GM12878 (cell line): ENCODE data around the gene NUB1. TPM values are rescaled to one million over a fixed set of nuclear protein-coding genes. Genes with fewer than 3 reads are reported as not detected.

Experiments
- CBFB ChIP-seq: IDR thresholded peaks from 2 replicates; pipeline ENCODE4 v1.6.1; 2016; ENCODE audit warnings: antibody characterized with exemption, low read depth
- CBX5 ChIP-seq: sonication (generic); IDR thresholded peaks from 2 replicates; pipeline ENCODE4 v1.6.1; 2016; ENCODE audit warnings: low read depth, moderate library complexity, mild to moderate bottlenecking, inconsistent platforms
- CHD1 ChIP-seq: IDR thresholded peaks from 2 replicates; pipeline ENCODE4 v1.6.1; 2012; ENCODE audit warnings: low read depth, low read length, improper control_type of control experiment
- CREM ChIP-seq: IDR thresholded peaks from 2 replicates; pipeline ENCODE4 v1.6.1; 2014; ENCODE audit warnings: antibody characterized with exemption, low read depth
- IKZF1 ChIP-seq: fragments of 450-650 bp; conservative IDR thresholded peaks from 2 replicates; pipeline ENCODE4 v1.6.1; 2017; ENCODE audit warnings: antibody characterized with exemption, mild to moderate bottlenecking
- IKZF2 ChIP-seq, 2 experiments: fragments of 450-650 bp; IDR thresholded peaks; 2 replicates each; pipeline ENCODE4 v1.6.1; 2017; ENCODE audit warnings: mild to moderate bottlenecking in 2 of 2, moderate library complexity in 2 of 2
- KDM1A ChIP-seq: fragments of 200-600 bp; sonication (generic); IDR thresholded peaks from 2 replicates; pipeline ENCODE4 v1.6.1; 2016; ENCODE audit warnings: borderline replicate concordance
- KLF5 ChIP-seq: fragments of 450-650 bp; IDR thresholded peaks from 2 replicates; pipeline ENCODE4 v1.6.1; 2014; ENCODE audit warnings: mild to moderate bottlenecking; ENCODE audit not compliant: partially characterized antibody
- MEF2B ChIP-seq: fragments of 450-650 bp; IDR thresholded peaks from 2 replicates; pipeline ENCODE4 v1.6.1; 2018; ENCODE audit warnings: mild to moderate bottlenecking, moderate library complexity; ENCODE audit not compliant: partially characterized antibody, poor library complexity, severe bottlenecking
- MYB ChIP-seq: fragments of 150-350 bp; IDR thresholded peaks from 2 replicates; pipeline ENCODE4 v1.6.1; 2014; ENCODE audit warnings: mild to moderate bottlenecking, low read depth, low read length, borderline replicate concordance
- NFXL1 ChIP-seq: fragments of 450-650 bp; IDR thresholded peaks from 2 replicates; pipeline ENCODE4 v1.6.1; 2017; ENCODE audit warnings: antibody characterized with exemption, mild to moderate bottlenecking, borderline replicate concordance
- NFYA ChIP-seq: IDR thresholded peaks from 2 replicates; pipeline ENCODE4 v1.6.1; 2011; ENCODE audit warnings: low read depth, mild to moderate bottlenecking, low read length, improper control_type of control experiment, borderline replicate concordance
- PAX8 ChIP-seq: fragments of 450-650 bp; IDR thresholded peaks from 2 replicates; pipeline ENCODE4 v1.6.1; 2017; ENCODE audit warnings: mild to moderate bottlenecking, moderate library complexity
- SMC3 ChIP-seq: IDR thresholded peaks from 2 replicates; pipeline ENCODE4 v1.6.1; 2011; ENCODE audit warnings: low read length, improper control_type of control experiment, borderline replicate concordance
- SUPT20H ChIP-seq: IDR thresholded peaks from 2 replicates; pipeline ENCODE4 v1.6.1; 2011; ENCODE audit warnings: low read depth, mild to moderate bottlenecking, low read length, moderate library complexity, borderline replicate concordance; ENCODE audit not compliant: control insufficient read depth
- TBL1XR1 ChIP-seq: IDR thresholded peaks from 2 replicates; pipeline ENCODE4 v1.6.1; 2012; ENCODE audit warnings: low read depth, low read length, improper control_type of control experiment
- TCF3 ChIP-seq: IDR thresholded peaks from 2 replicates; pipeline ENCODE4 v1.6.1; 2012; ENCODE audit warnings: low read depth, mild to moderate bottlenecking, low read length, borderline replicate concordance; ENCODE audit not compliant: insufficient read depth
- polyA plus RNA-seq, 11 experiments: library from polyadenylated mRNA; depleted of rRNA in 4 of 11; unstranded in 6 of 11; stranded (reverse) in 5 of 11; fragments of >200 nt; fragmentation: Nextera tagmentation in 4 of 11; fragmentation: Illumina TruSeq in 1 of 11; extraction: Ambion mirVana in 4 of 11; extraction: Trizol in 1 of 11; gene quantifications; 1 replicate in 1 of 11; 2 replicates in 10 of 11; pipeline versions ENCODE4 v1.2.1 to v1.2.3, GENCODE V29; 2011 to 2016; ENCODE audit warnings: inconsistent platforms in 2 of 11, missing spikeins in 2 of 11, low read depth in 1 of 11
- total RNA-seq, 4 experiments: library from RNA; depleted of rRNA in 3 of 4; stranded (reverse); fragments of >200 nt in 3 of 4; fragmentation: Illumina TruSeq in 1 of 4; extraction: Trizol in 1 of 4; gene quantifications; 2 replicates each; pipeline versions ENCODE4 v1.2.1 to v1.2.3, GENCODE V29; 2013 to 2021
- TF ChIP-seq, protein P1 (sequence below): fragments of 450-650 bp; conservative IDR thresholded peaks from 2 replicates; pipeline ENCODE4 v1.6.1; 2017; ENCODE audit warnings: mild to moderate bottlenecking, moderate library complexity
- TF ChIP-seq, protein P2 (sequence below): IDR thresholded peaks from 2 replicates; pipeline ENCODE4 v1.6.1; 2012; ENCODE audit warnings: mild to moderate bottlenecking, low read depth, low read length
- TF ChIP-seq, protein P3 (sequence below), 3 experiments: IDR thresholded peaks in 2 of 3; conservative IDR thresholded peaks in 1 of 3; 2 replicates each; pipeline ENCODE4 v1.5.1; 2011; ENCODE audit warnings: low read depth in 3 of 3, low read length in 3 of 3, mild to moderate bottlenecking in 3 of 3, control low read depth in 2 of 3, moderate library complexity in 2 of 3, inconsistent platforms in 1 of 3, mixed read lengths in 1 of 3; ENCODE audit not compliant: control insufficient read depth in 2 of 3, insufficient read depth in 1 of 3; ENCODE audit errors: extremely low read depth in 1 of 3

The NUB1 gene
- total and polyA plus RNA-seq, 10 of the 15 experiments (the other 5 are each of a cell fraction or from before 2014, with no cell fraction given), result 24.1 to 102 (median 49.0) TPM

DNA sequence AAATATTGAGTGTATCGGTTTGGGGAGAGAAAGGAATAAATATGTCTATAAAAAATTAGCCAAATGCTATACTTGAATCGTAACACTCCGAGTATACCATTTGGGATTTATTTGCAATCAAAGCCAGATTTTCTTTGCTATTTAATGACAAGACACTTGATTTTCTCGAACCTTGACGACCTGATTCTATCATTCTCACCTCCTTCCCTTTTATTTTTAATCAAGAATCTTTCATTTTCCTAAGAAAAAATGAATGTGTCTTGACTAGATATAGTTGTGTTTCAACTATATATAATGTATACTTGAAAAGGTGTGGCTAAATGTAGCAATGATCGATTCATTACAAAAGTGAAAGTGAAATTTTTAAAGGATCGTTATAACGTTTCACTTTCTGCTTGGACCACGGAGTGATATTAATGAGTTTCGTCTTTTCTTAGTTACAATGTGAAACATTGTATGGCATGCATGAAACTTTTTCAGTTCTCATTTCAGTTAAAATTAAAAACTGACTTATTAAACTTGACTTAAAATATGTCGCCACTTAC, 562 bp downstream of the NUB1 start (continued):
- TF ChIP-seq, protein P1, sequence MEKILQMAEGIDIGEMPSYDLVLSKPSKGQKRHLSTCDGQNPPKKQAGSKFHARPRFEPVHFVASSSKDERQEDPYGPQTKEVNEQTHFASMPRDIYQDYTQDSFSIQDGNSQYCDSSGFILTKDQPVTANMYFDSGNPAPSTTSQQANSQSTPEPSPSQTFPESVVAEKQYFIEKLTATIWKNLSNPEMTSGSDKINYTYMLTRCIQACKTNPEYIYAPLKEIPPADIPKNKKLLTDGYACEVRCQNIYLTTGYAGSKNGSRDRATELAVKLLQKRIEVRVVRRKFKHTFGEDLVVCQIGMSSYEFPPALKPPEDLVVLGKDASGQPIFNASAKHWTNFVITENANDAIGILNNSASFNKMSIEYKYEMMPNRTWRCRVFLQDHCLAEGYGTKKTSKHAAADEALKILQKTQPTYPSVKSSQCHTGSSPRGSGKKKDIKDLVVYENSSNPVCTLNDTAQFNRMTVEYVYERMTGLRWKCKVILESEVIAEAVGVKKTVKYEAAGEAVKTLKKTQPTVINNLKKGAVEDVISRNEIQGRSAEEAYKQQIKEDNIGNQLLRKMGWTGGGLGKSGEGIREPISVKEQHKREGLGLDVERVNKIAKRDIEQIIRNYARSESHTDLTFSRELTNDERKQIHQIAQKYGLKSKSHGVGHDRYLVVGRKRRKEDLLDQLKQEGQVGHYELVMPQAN, result peak; percentile 24; the same call in 1 of the 2 replicates
- no peak for TF ChIP-seq CBX5
- TF ChIP-seq PAX8, result no peak
- TF ChIP-seq IKZF2 (IDR thresholded peaks at IDR 0.05), result no peak; a peak in 1 of 4 replicates
- TF ChIP-seq CHD1, result no peak
- TF ChIP-seq TCF3, result no peak
- TF ChIP-seq SMC3, result no peak
- TF ChIP-seq KLF5, result no peak
- TF ChIP-seq, protein P2, sequence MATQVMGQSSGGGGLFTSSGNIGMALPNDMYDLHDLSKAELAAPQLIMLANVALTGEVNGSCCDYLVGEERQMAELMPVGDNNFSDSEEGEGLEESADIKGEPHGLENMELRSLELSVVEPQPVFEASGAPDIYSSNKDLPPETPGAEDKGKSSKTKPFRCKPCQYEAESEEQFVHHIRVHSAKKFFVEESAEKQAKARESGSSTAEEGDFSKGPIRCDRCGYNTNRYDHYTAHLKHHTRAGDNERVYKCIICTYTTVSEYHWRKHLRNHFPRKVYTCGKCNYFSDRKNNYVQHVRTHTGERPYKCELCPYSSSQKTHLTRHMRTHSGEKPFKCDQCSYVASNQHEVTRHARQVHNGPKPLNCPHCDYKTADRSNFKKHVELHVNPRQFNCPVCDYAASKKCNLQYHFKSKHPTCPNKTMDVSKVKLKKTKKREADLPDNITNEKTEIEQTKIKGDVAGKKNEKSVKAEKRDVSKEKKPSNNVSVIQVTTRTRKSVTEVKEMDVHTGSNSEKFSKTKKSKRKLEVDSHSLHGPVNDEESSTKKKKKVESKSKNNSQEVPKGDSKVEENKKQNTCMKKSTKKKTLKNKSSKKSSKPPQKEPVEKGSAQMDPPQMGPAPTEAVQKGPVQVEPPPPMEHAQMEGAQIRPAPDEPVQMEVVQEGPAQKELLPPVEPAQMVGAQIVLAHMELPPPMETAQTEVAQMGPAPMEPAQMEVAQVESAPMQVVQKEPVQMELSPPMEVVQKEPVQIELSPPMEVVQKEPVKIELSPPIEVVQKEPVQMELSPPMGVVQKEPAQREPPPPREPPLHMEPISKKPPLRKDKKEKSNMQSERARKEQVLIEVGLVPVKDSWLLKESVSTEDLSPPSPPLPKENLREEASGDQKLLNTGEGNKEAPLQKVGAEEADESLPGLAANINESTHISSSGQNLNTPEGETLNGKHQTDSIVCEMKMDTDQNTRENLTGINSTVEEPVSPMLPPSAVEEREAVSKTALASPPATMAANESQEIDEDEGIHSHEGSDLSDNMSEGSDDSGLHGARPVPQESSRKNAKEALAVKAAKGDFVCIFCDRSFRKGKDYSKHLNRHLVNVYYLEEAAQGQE, result no peak
- TF ChIP-seq IKZF1, result no peak
- TF ChIP-seq KDM1A, result no peak
- peak; percentile 55 for TF ChIP-seq CREM
- no peak for TF ChIP-seq MYB
- peak; percentile 79 for TF ChIP-seq TBL1XR1
- TF ChIP-seq MEF2B, result peak; percentile 62
- no peak for TF ChIP-seq CBFB
- TF ChIP-seq SUPT20H, result no peak
- TF ChIP-seq NFYA, result no peak
- no peak for TF ChIP-seq NFXL1
- TF ChIP-seq, protein P3, sequence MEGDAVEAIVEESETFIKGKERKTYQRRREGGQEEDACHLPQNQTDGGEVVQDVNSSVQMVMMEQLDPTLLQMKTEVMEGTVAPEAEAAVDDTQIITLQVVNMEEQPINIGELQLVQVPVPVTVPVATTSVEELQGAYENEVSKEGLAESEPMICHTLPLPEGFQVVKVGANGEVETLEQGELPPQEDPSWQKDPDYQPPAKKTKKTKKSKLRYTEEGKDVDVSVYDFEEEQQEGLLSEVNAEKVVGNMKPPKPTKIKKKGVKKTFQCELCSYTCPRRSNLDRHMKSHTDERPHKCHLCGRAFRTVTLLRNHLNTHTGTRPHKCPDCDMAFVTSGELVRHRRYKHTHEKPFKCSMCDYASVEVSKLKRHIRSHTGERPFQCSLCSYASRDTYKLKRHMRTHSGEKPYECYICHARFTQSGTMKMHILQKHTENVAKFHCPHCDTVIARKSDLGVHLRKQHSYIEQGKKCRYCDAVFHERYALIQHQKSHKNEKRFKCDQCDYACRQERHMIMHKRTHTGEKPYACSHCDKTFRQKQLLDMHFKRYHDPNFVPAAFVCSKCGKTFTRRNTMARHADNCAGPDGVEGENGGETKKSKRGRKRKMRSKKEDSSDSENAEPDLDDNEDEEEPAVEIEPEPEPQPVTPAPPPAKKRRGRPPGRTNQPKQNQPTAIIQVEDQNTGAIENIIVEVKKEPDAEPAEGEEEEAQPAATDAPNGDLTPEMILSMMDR (IDR thresholded peaks at IDR 0.05 in 2 of 3, conservative IDR thresholded peaks at IDR 0.05 in 1 of 3; ENCODE audit: control insufficient read depth in 2 of 3, extremely low read depth in 1 of 3, insufficient read depth in 1 of 3, low read depth in 3 of 3, low read length in 3 of 3), result no peak
- TF ChIP-seq, all 136 proteins: peak for 36
